PC-9 (cell line): ENCODE measurements around the gene RNF212.
"Not testable (repeated sequence)": the region's sequence is repeated elsewhere in the genome, so short reads cannot be mapped to it uniquely, and the experiment has no call there.

Experiments
- EZH2 ChIP-seq: fragments of 200-600 bp; sonication (generic); IDR thresholded peaks from 2 replicates; pipeline ENCODE4 v1.8.0; 2017; ENCODE audit warnings: antibody characterized with exemption, low read depth
- TF ChIP-seq, protein P1 (sequence below): fragments of 200-600 bp; sonication (generic); conservative IDR thresholded peaks from 2 replicates; pipeline ENCODE4 v1.6.1; 2017; ENCODE audit warnings: mixed run types, antibody characterized with exemption, mild to moderate bottlenecking, moderate library complexity

GRCh38 chr4:1125466-1125865 lies 12.1 kb upstream of the RNF212 start:
- TF ChIP-seq, protein P1, sequence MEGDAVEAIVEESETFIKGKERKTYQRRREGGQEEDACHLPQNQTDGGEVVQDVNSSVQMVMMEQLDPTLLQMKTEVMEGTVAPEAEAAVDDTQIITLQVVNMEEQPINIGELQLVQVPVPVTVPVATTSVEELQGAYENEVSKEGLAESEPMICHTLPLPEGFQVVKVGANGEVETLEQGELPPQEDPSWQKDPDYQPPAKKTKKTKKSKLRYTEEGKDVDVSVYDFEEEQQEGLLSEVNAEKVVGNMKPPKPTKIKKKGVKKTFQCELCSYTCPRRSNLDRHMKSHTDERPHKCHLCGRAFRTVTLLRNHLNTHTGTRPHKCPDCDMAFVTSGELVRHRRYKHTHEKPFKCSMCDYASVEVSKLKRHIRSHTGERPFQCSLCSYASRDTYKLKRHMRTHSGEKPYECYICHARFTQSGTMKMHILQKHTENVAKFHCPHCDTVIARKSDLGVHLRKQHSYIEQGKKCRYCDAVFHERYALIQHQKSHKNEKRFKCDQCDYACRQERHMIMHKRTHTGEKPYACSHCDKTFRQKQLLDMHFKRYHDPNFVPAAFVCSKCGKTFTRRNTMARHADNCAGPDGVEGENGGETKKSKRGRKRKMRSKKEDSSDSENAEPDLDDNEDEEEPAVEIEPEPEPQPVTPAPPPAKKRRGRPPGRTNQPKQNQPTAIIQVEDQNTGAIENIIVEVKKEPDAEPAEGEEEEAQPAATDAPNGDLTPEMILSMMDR: not testable (repeated sequence)
- TF ChIP-seq EZH2: not testable (repeated sequence)
